Muscle layer of colon (tissue), 2 donors: ENCODE results near the gene ADAM10.
A peak's percentile ranks its signal among the peaks of the same experiment; 100 is the strongest.
"Not testable (repeated sequence)": the region's sequence is repeated elsewhere in the genome, so short reads cannot be mapped to it uniquely, and the experiment has no call there.

Experiments
- H3K27ac ChIP-seq: one replicate; pipeline ENCODE4 v1.7.0; 2013; ENCODE audit warnings: low read depth, mild to moderate bottlenecking, low read length, moderate library complexity
- H3K27me3 ChIP-seq, 2 donors: one replicate each; pipeline ENCODE4 v1.7.0; 2013; ENCODE audit warnings: low read length in 2 of 2, mild to moderate bottlenecking in 2 of 2; ENCODE audit not compliant: insufficient read depth in 2 of 2, control insufficient read depth in 1 of 2
- H3K36me3 ChIP-seq: one replicate; pipeline ENCODE4 v1.7.0; 2013; ENCODE audit warnings: mild to moderate bottlenecking, low read length; ENCODE audit not compliant: insufficient read depth
- H3K4me1 ChIP-seq: one replicate; pipeline ENCODE4 v1.7.0; 2013; ENCODE audit warnings: mild to moderate bottlenecking, low read length; ENCODE audit not compliant: insufficient read depth
- H3K4me3 ChIP-seq, 2 donors: one replicate each; pipeline ENCODE4 v1.7.0; 2013; ENCODE audit warnings: low read length in 2 of 2, low read depth in 1 of 2, mild to moderate bottlenecking in 1 of 2, moderate library complexity in 1 of 2
- H3K9ac ChIP-seq: one replicate; pipeline ENCODE4 v1.7.0; 2013; ENCODE audit warnings: low read length
- H3K9me3 ChIP-seq: one replicate; pipeline ENCODE4 v1.7.0; 2013; ENCODE audit warnings: mild to moderate bottlenecking, low read length
- donor health status: abdominal sarcoma.
- donor health status: Adenocarcinoma of cecum.

Gene ADAM10

GRCh38 chr15:58770857-58771620, 21.5 kb upstream of the ADAM10 start, which contains the start of gene MINDY2:
TSS of gene MINDY2 (plus strand) at chr15:58771302. CDS start at chr15:58771396, 94 bp downstream.
- no peaks in the 10 kb centered on the region for H3K36me3 ChIP-seq

GRCh38 chr15:58770519-58770856, 21.0 kb upstream of the ADAM10 start:
- no peaks in the 10 kb centered on the region for H3K9me3 ChIP-seq
- peak overlapping the region; percentile 74 for H3K9ac ChIP-seq
- peak overlapping the region; percentile 84 for H3K27ac ChIP-seq
- H3K27me3 ChIP-seq = no peaks in the 10 kb centered on the region
- H3K4me1 ChIP-seq = peaks cover 34% of the 10 kb centered on the region
- peak overlapping the region; percentile 12 to 74 for H3K4me3 ChIP-seq
- H3K36me3 ChIP-seq = no peaks in the 10 kb centered on the region

More at GRCh38 chr15:58770857-58771620, 21.5 kb upstream of the ADAM10 start, which contains the start of gene MINDY2:
- Histone ChIP-seq H3K9ac (peak within 1 kb of the TSS; percentile 74), H3K4me3 (peak within 1 kb of the TSS; percentile 39 to 74), H3K9me3 (no peaks in the 10 kb centered on the region), H3K4me1 (peaks cover 34% of the 10 kb centered on the region), H3K27ac (peak within 1 kb of the TSS; percentile 84), H3K27me3 (no peaks in the 10 kb centered on the region)

- H3K36me3 ChIP-seq, H3K9ac ChIP-seq, H3K9me3 ChIP-seq, H3K27ac ChIP-seq, H3K4me3 ChIP-seq, H3K27me3 ChIP-seq: not testable (repeated sequence)
- peaks cover 20% of the 10 kb centered on the region for H3K4me1 ChIP-seq
Observed at GRCh38 chr15:58768601-58769004, 19.1 kb upstream of the ADAM10 start.

DNA sequence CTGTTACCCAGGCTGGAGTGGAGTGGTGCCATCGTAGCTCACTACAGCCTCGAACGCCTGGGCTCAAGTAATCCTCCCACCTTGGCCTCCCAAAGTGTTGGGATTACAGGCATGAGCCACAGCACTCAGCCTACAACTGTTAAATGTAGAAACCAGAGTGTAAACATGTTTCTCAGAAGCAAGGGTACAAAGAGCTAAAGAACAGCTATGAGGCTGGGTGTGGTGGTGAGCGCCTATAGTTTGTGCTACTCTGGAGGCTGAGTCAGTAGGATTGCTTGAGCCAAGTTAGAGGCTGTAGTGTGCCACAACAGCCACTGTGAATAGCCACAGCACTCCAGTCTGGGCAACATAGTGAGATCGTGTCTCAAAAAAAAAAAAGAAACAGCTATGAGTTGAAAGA, 16.8 kb upstream of the ADAM10 start:
- Histone ChIP-seq H3K4me1 (peaks cover 8% of the 10 kb centered on the region), H3K27me3 (no peaks in the 10 kb centered on the region), H3K27ac (no peak overlapping the region), H3K9ac (no peak overlapping the region), H3K9me3 (no peaks in the 10 kb centered on the region), H3K4me3 (no peak overlapping the region), H3K36me3 (no peaks in the 10 kb centered on the region)

- Histone ChIP-seq H3K36me3 (no peaks in the 10 kb centered on the region), H3K27ac (no peak overlapping the region)
Observed at GRCh38 chr15:58764468-58764867, 15.0 kb upstream of the ADAM10 start.

DNA sequence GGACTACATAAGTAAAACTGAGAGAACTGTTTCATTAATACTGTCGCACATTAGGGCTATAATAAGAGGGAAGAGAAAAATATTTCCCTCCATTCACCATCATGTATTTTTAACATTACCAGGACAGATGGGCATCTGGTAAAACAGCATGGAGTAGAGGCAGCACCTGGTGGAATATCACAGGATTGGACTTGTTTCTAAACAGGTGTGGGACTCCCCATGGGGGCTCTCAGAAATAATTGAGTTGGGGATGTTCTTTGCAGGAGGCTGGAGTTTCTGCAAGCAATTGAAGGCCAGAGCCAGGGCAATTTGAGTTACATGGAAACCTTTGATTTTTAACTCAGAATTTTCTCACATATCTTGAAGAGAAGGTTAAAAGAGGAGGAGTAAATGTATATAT, 13.2 kb upstream of the ADAM10 start:
- Histone ChIP-seq H3K36me3 (no peaks in the 10 kb centered on the region), H3K4me1 (no peaks in the 10 kb centered on the region), H3K27me3 (no peaks in the 10 kb centered on the region), H3K4me3 (no peak overlapping the region), H3K27ac (no peak overlapping the region), H3K9me3 (no peaks in the 10 kb centered on the region), H3K9ac (no peak overlapping the region)

More at GRCh38 chr15:58764468-58764867, 15.0 kb upstream of the ADAM10 start:
- no peaks in the 10 kb centered on the region for H3K4me1 ChIP-seq
- no peaks in the 10 kb centered on the region for H3K27me3 ChIP-seq
- no peak overlapping the region for H3K4me3 ChIP-seq
- H3K9me3 ChIP-seq = no peaks in the 10 kb centered on the region
- H3K9ac ChIP-seq = no peak overlapping the region

- Histone ChIP-seq H3K27ac (no peak overlapping the region), H3K9ac (no peak overlapping the region), H3K4me3 (no peak overlapping the region), H3K9me3 (no peaks in the 10 kb centered on the region), H3K4me1 (no peaks in the 10 kb centered on the region), H3K36me3 (no peaks in the 10 kb centered on the region), H3K27me3 (no peaks in the 10 kb centered on the region)
Observed at GRCh38 chr15:58762285-58762684, 12.8 kb upstream of the ADAM10 start.

DNA sequence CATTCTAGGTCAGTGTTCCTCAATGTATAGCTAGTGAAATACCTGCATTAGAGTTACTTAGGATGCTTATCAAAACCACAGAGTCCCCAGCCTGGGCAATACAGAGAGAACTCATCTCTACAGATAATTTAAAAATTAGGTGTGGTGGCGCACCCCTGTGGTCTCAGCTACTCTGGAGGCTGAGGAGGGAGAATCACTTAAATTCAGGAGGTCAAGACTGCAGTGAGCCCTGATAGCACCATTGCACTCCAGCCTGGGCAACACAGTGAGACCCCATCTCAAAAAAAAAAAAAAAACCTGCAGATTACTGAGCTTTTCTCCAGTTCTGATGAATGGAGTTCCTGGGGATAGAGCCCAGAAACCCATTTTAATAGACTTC, 11.5 kb upstream of the ADAM10 start:
- Histone ChIP-seq H3K4me3 (no peak overlapping the region), H3K27me3 (no peaks in the 10 kb centered on the region), H3K36me3 (no peaks in the 10 kb centered on the region), H3K4me1 (no peaks in the 10 kb centered on the region), H3K27ac (no peak overlapping the region), H3K9me3 (no peaks in the 10 kb centered on the region), H3K9ac (no peak overlapping the region)

- no peaks in the 10 kb centered on the region for H3K27me3 ChIP-seq
- no peak overlapping the region for H3K27ac ChIP-seq
- H3K9me3 ChIP-seq = no peaks in the 10 kb centered on the region
- H3K4me3 ChIP-seq = no peak overlapping the region
- H3K4me1 ChIP-seq = no peaks in the 10 kb centered on the region
- no peak overlapping the region for H3K9ac ChIP-seq
- no peaks in the 10 kb centered on the region for H3K36me3 ChIP-seq
Observed at GRCh38 chr15:58760385-58761009, 11.0 kb upstream of the ADAM10 start.

DNA sequence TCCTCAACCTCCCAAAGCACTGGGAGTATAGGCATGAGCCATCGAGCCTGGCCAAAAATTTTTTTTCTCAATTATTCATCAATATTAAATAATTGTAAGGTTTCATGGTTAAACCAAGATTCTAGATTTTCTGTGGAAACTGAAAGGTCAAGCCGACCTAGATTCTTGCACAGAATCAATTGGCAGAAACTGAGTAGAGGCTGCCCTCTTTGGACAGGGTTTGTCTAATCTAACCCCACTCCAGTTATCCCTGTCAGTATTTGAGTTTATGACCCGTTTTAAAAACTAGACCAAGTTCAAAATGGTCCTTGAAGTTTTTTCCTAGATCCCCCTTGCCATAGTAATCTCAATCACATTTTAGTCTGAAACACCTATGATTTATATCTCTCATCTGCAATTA, 8.6 kb upstream of the ADAM10 start:
- Histone ChIP-seq H3K4me3 (no peak overlapping the region), H3K36me3 (no peaks in the 10 kb centered on the region), H3K27me3 (no peaks in the 10 kb centered on the region), H3K27ac (no peak overlapping the region), H3K9ac (no peak overlapping the region), H3K9me3 (no peaks in the 10 kb centered on the region), H3K4me1 (no peaks in the 10 kb centered on the region)

- no peaks in the 10 kb centered on the region for H3K36me3 ChIP-seq
- H3K4me3 ChIP-seq = no peak overlapping the region
- no peak overlapping the region for H3K9ac ChIP-seq
- H3K9me3 ChIP-seq = no peaks in the 10 kb centered on the region
- H3K4me1 ChIP-seq = no peaks in the 10 kb centered on the region
- H3K27ac ChIP-seq = no peak overlapping the region
- no peaks in the 10 kb centered on the region for H3K27me3 ChIP-seq
Observed at GRCh38 chr15:58755956-58756355, 6.4 kb upstream of the ADAM10 start.

DNA sequence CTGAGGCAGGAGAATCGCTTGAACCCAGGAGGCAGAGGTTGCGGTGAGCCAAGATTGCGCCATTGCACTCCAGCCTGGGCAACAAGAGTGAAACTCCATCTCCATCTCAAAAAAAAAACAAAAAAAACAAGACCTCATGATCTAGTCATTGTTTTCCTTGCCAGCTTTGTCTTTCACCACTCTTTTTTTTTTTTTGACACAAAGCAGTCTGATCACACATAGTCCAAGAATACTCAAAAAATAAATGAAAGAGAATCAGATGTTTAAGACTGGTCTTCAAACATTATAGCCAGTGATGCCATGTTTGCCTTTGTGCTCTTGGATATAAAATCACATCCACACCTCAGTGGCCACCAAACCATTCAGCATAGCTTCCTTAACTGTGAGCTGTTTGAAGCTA, 5.8 kb upstream of the ADAM10 start:
- no peaks in the 10 kb centered on the region for H3K36me3 ChIP-seq
- peaks cover 4% of the 10 kb centered on the region for H3K4me1 ChIP-seq
- H3K9me3 ChIP-seq = no peaks in the 10 kb centered on the region
- H3K27ac ChIP-seq = no peak overlapping the region
- H3K4me3 ChIP-seq = no peak overlapping the region
- H3K9ac ChIP-seq = no peak overlapping the region
- H3K27me3 ChIP-seq = no peaks in the 10 kb centered on the region
